HepG2 (cell line): ENCODE measurements around the gene CHPF. TPM values are rescaled to one million over a fixed set of nuclear protein-coding genes. Genes with fewer than 3 reads are reported as not detected.

ENCODE experiments used
- CENPX ChIP-seq: sonication (generic); formaldehyde crosslinking; IDR thresholded peaks from 2 replicates; pipeline ENCODE4 v1.9.0; 2021; ENCODE audit warnings: mild to moderate bottlenecking, missing genetic modification reagents, moderate library complexity
- ETS1 ChIP-seq: sonication (generic); formaldehyde crosslinking; IDR thresholded peaks from 2 replicates; pipeline ENCODE4 v1.4.0; 2020; ENCODE audit warnings: missing genetic modification reagents
- MED1 ChIP-seq: sonication (generic); formaldehyde crosslinking; IDR thresholded peaks from 2 replicates; pipeline ENCODE4 v1.4.0; 2020; ENCODE audit warnings: missing genetic modification reagents
- TFDP1 ChIP-seq: IDR thresholded peaks from 2 replicates; pipeline ENCODE4 v1.6.1; 2016; ENCODE audit warnings: missing compliant biosample characterization, missing genetic modification reagents, borderline replicate concordance
- TOE1 ChIP-seq: sonication (generic); formaldehyde crosslinking; IDR thresholded peaks from 2 replicates; pipeline ENCODE4 v1.4.0; 2020; ENCODE audit warnings: mild to moderate bottlenecking, missing genetic modification reagents
- ZNF501 ChIP-seq: sonication (generic); formaldehyde crosslinking; IDR thresholded peaks from 2 replicates; pipeline ENCODE4 v1.5.1; 2020; ENCODE audit warnings: mild to moderate bottlenecking, moderate library complexity, missing genetic modification reagents
- polyA plus RNA-seq, 8 experiments: library from polyadenylated mRNA; depleted of rRNA in 3 of 8; stranded (reverse) in 7 of 8; unstranded in 1 of 8; fragments of >200 nt; fragmentation: Illumina TruSeq in 4 of 8; extraction: Trizol in 4 of 8; gene quantifications; 2 replicates each; pipeline versions ENCODE4 v1.2.1 to v1.2.3, GENCODE V29; 2011 to 2016; ENCODE audit warnings: low read depth in 4 of 8, missing spikeins in 1 of 8, mixed read lengths in 1 of 8; ENCODE audit not compliant: insufficient read depth in 1 of 8
- total RNA-seq, 5 experiments: library from RNA; depleted of rRNA; stranded (reverse); fragments of >200 nt; fragmentation: Illumina TruSeq; extraction: Trizol; gene quantifications; 2 replicates each; pipeline ENCODE4 v1.2.3, GENCODE V29; 2016; ENCODE audit warnings: low read depth in 1 of 5
- TF ChIP-seq, protein P1 (sequence below), 2 experiments: fragments of 450-650 bp in 1 of 2; sonication (generic) in 1 of 2; formaldehyde crosslinking in 1 of 2; IDR thresholded peaks; 2 replicates each; pipeline versions ENCODE4 v1.6.1 to v1.8.0; 2016 to 2022; ENCODE audit warnings: antibody characterized with exemption in 1 of 2, mild to moderate bottlenecking in 1 of 2, missing genetic modification reagents in 1 of 2

The CHPF gene
- total and polyA plus RNA-seq, 2 of the 13 experiments (the other 11 are each of a cell fraction or from before 2014, with no cell fraction given), result 79.6 to 111 TPM

GRCh38 chr2:219545943-219546352, 2.3 kb upstream of the CHPF start (continued):
- TF ChIP-seq, protein P1, sequence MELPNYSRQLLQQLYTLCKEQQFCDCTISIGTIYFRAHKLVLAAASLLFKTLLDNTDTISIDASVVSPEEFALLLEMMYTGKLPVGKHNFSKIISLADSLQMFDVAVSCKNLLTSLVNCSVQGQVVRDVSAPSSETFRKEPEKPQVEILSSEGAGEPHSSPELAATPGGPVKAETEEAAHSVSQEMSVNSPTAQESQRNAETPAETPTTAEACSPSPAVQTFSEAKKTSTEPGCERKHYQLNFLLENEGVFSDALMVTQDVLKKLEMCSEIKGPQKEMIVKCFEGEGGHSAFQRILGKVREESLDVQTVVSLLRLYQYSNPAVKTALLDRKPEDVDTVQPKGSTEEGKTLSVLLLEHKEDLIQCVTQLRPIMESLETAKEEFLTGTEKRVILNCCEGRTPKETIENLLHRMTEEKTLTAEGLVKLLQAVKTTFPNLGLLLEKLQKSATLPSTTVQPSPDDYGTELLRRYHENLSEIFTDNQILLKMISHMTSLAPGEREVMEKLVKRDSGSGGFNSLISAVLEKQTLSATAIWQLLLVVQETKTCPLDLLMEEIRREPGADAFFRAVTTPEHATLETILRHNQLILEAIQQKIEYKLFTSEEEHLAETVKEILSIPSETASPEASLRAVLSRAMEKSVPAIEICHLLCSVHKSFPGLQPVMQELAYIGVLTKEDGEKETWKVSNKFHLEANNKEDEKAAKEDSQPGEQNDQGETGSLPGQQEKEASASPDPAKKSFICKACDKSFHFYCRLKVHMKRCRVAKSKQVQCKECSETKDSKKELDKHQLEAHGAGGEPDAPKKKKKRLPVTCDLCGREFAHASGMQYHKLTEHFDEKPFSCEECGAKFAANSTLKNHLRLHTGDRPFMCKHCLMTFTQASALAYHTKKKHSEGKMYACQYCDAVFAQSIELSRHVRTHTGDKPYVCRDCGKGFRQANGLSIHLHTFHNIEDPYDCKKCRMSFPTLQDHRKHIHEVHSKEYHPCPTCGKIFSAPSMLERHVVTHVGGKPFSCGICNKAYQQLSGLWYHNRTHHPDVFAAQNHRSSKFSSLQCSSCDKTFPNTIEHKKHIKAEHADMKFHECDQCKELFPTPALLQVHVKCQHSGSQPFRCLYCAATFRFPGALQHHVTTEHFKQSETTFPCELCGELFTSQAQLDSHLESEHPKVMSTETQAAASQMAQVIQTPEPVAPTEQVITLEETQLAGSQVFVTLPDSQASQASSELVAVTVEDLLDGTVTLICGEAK (IDR thresholded peaks at IDR 0.05), result no peak
- TF ChIP-seq, protein P1 (CRISPR knock-in tag; IDR thresholded peaks at IDR 0.05), result no peak
- TF ChIP-seq CENPX (CRISPR knock-in tag) (no peak), ETS1 (no peak), TOE1 (CRISPR knock-in tag) (no peak), ZNF501 (CRISPR knock-in tag) (peak; percentile 30; the same call in 1 of the 2 replicates), TFDP1 (no peak), MED1 (CRISPR knock-in tag) (peak; percentile 87)
- TF ChIP-seq, all 625 proteins: peak for 155
